ENCODE results near the gene KIRREL3. TPM values are rescaled to one million over a fixed set of nuclear protein-coding genes. Genes with fewer than 3 reads are reported as not detected.

KIRREL3 gene
- total RNA-seq, 1 experiment from 2014 or later, result 0.44 TPM

GRCh38 chr11:126742582-126742981 is 258.0 kb downstream of the KIRREL3 start:
- Histone ChIP-seq H3K4me1 (ENCODE audit: insufficient read depth, low read length) (no peaks in the 10 kb centered on the region), H3K36me3 (ENCODE audit: low read depth, low read length) (no peaks in the 10 kb centered on the region), H3K27ac (ENCODE audit: low read length) (no peak overlapping the region), H3K4me3 (ENCODE audit: low read length) (no peak overlapping the region), H3K27me3 (ENCODE audit: low read length) (peaks cover 59% of the 10 kb centered on the region), H3K9me3 (ENCODE audit: low read length) (no peaks in the 10 kb centered on the region), H3K79me2 (ENCODE audit: low read length) (no peaks in the 10 kb centered on the region), H2AFZ (ENCODE audit: low read length) (no peak overlapping the region), H3F3A (ENCODE audit: low read length, unreplicated experiment) (no peaks in the 10 kb centered on the region), H3K9ac (ENCODE audit: low read length) (no peak overlapping the region), H3K9me2 (replicated peaks; ENCODE audit: low read length) (no peaks in the 10 kb centered on the region), H4K20me1 (ENCODE audit: low read length) (no peaks in the 10 kb centered on the region), H3K4me2 (ENCODE audit: low read length) (no peak overlapping the region)
- ChIA-PET POLR2A (ENCODE audit: unreplicated experiment) (no interaction called here), CTCF (no interaction called here)
- DNase-seq, result no peak
- TF ChIP-seq EZH2 (IDR thresholded peaks at IDR 0.05; ENCODE audit: low read length, unreplicated experiment) (no peak), EZH2phosphoT487 (IDR thresholded peaks at IDR 0.05; ENCODE audit: borderline replicate concordance, low read length) (no peak)
- TF ChIP-seq, protein P1, sequence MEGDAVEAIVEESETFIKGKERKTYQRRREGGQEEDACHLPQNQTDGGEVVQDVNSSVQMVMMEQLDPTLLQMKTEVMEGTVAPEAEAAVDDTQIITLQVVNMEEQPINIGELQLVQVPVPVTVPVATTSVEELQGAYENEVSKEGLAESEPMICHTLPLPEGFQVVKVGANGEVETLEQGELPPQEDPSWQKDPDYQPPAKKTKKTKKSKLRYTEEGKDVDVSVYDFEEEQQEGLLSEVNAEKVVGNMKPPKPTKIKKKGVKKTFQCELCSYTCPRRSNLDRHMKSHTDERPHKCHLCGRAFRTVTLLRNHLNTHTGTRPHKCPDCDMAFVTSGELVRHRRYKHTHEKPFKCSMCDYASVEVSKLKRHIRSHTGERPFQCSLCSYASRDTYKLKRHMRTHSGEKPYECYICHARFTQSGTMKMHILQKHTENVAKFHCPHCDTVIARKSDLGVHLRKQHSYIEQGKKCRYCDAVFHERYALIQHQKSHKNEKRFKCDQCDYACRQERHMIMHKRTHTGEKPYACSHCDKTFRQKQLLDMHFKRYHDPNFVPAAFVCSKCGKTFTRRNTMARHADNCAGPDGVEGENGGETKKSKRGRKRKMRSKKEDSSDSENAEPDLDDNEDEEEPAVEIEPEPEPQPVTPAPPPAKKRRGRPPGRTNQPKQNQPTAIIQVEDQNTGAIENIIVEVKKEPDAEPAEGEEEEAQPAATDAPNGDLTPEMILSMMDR (conservative IDR thresholded peaks at IDR 0.05; ENCODE audit: low read depth, low read length), result no peak
- ATAC-seq, result no peak
- BruUV-seq (replicated peaks), result no TSS peak
- intact Hi-C loops (cut with micrococcal nuclease), result no loop called here

DNA sequence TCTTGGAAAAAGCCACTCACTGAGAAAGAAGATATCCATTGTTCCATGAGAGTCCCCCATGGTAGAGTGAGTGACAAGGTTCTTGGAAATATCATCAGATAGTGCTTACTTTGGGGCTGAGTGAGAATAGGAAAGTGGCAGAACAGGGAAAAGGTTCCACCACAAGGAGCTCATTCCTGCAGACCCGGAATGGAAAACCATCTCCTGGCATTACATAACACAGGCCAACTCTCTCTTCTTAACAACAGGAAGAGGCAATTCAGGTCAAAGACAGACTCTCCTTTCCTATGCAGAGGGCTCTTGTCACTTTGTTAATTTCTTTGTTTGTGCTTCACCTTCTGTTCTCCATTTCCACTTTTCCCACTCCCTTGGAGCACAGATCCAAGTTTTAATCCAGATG is 259.7 kb downstream of the KIRREL3 start:
- ChIA-PET POLR2A (ENCODE audit: unreplicated experiment) (no interaction called here), CTCF (no interaction called here)
- ATAC-seq (no peak), DNase-seq (no peak)
- no peak overlapping the region for H2AFZ ChIP-seq (ENCODE audit: low read length)
- H3K4me2 ChIP-seq (ENCODE audit: low read length), result no peak overlapping the region
- H3K79me2 ChIP-seq (ENCODE audit: low read length), result no peaks in the 10 kb centered on the region
- BruUV-seq (replicated peaks), result no TSS peak
- H3K9me2 ChIP-seq (replicated peaks; ENCODE audit: low read length), result no peaks in the 10 kb centered on the region
- no peaks in the 10 kb centered on the region for H3F3A ChIP-seq (ENCODE audit: low read length, unreplicated experiment)
- peaks cover 60% of the 10 kb centered on the region for H3K27me3 ChIP-seq (ENCODE audit: low read length)
- no peaks in the 10 kb centered on the region for H3K36me3 ChIP-seq (ENCODE audit: low read depth, low read length)
- H4K20me1 ChIP-seq (ENCODE audit: low read length), result no peaks in the 10 kb centered on the region
- TF ChIP-seq EZH2phosphoT487 (IDR thresholded peaks at IDR 0.05; ENCODE audit: borderline replicate concordance, low read length), result no peak
- TF ChIP-seq, protein P1 (conservative IDR thresholded peaks at IDR 0.05; ENCODE audit: low read depth, low read length), result no peak
- TF ChIP-seq EZH2 (IDR thresholded peaks at IDR 0.05; ENCODE audit: low read length, unreplicated experiment), result no peak
- intact Hi-C loops (cut with micrococcal nuclease), result no loop called here
- no peak overlapping the region for H3K9ac ChIP-seq (ENCODE audit: low read length)
- H3K4me3 ChIP-seq (ENCODE audit: low read length), result no peak overlapping the region
- no peaks in the 10 kb centered on the region for H3K4me1 ChIP-seq (ENCODE audit: insufficient read depth, low read length)
- no peaks in the 10 kb centered on the region for H3K9me3 ChIP-seq (ENCODE audit: low read length)
- no peak overlapping the region for H3K27ac ChIP-seq (ENCODE audit: low read length)

DNA sequence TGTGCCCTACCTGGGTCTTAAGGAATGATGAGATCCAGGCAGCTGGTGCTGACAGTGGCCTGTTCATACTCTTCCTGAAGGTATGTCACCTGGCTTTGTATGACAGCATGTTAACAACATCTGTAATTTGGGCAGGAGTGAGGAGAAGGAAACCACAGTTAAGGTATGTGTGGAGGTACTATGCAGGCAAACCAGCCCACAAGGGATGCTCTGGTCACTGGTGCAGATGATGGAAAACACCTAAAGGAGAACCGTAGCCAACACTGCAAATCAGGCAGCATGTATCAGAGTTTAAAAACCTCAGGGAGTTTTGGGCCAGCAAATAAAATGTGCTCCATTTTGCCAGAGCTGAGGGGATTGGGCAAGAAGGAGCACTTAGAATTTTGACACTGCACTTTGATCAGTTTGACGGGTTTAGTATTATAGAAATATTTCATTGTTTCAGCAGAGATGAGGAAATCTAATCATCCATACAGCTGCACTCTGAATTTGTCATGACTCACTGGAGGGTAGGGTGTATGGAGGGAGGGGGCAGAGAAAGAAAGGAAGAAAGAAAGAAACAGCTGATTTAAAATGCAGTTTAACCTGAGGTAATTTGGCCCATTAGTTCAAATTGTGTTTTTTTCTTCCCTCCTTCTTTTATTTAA is 260.9 kb downstream of the KIRREL3 start:
- no peak overlapping the region for H3K4me2 ChIP-seq (ENCODE audit: low read length)
- H3K9ac ChIP-seq (ENCODE audit: low read length), result no peak overlapping the region
- CTCF ChIA-PET, result no interaction called here
- TF ChIP-seq, protein P1 (conservative IDR thresholded peaks at IDR 0.05; ENCODE audit: low read depth, low read length), result no peak
- TF ChIP-seq EZH2phosphoT487 (IDR thresholded peaks at IDR 0.05; ENCODE audit: borderline replicate concordance, low read length) (no peak), EZH2 (IDR thresholded peaks at IDR 0.05; ENCODE audit: low read length, unreplicated experiment) (no peak)
- POLR2A ChIA-PET (ENCODE audit: unreplicated experiment), result no interaction called here
- ATAC-seq, result no peak; the same call in 1 of the 2 replicates
- H3F3A ChIP-seq (ENCODE audit: low read length, unreplicated experiment), result no peaks in the 10 kb centered on the region
- no peaks in the 10 kb centered on the region for H4K20me1 ChIP-seq (ENCODE audit: low read length)
- no peaks in the 10 kb centered on the region for H3K9me2 ChIP-seq (replicated peaks; ENCODE audit: low read length)
- H2AFZ ChIP-seq (ENCODE audit: low read length), result no peak overlapping the region
- no peaks in the 10 kb centered on the region for H3K36me3 ChIP-seq (ENCODE audit: low read depth, low read length)
- DNase-seq, result no peak
- H3K4me1 ChIP-seq (ENCODE audit: insufficient read depth, low read length), result no peaks in the 10 kb centered on the region
- no peak overlapping the region for H3K4me3 ChIP-seq (ENCODE audit: low read length)
- intact Hi-C loops (cut with micrococcal nuclease), result no loop called here
- no peaks in the 10 kb centered on the region for H3K9me3 ChIP-seq (ENCODE audit: low read length)
- H3K27ac ChIP-seq (ENCODE audit: low read length), result no peak overlapping the region
- BruUV-seq (replicated peaks), result no TSS peak
- H3K79me2 ChIP-seq (ENCODE audit: low read length), result no peaks in the 10 kb centered on the region
- peaks cover 61% of the 10 kb centered on the region for H3K27me3 ChIP-seq (ENCODE audit: low read length)

Data from PC-3 (cell line).